B cell (primary cell): ENCODE results near the gene TLDC2.

Source experiments
- CTCF ChIP-seq: fragments of 200-600 bp; IDR thresholded peaks from one replicate; pipeline ENCODE4 v1.8.0; 2022; ENCODE audit warnings: antibody characterized with exemption, mild to moderate bottlenecking
- EZH2 ChIP-seq: IDR thresholded peaks from 2 replicates; pipeline ENCODE4 v1.6.1; 2012; ENCODE audit warnings: borderline replicate concordance, low read depth, mild to moderate bottlenecking, moderate library complexity, low read length; ENCODE audit not compliant: insufficient read depth, poor library complexity, severe bottlenecking

DNA sequence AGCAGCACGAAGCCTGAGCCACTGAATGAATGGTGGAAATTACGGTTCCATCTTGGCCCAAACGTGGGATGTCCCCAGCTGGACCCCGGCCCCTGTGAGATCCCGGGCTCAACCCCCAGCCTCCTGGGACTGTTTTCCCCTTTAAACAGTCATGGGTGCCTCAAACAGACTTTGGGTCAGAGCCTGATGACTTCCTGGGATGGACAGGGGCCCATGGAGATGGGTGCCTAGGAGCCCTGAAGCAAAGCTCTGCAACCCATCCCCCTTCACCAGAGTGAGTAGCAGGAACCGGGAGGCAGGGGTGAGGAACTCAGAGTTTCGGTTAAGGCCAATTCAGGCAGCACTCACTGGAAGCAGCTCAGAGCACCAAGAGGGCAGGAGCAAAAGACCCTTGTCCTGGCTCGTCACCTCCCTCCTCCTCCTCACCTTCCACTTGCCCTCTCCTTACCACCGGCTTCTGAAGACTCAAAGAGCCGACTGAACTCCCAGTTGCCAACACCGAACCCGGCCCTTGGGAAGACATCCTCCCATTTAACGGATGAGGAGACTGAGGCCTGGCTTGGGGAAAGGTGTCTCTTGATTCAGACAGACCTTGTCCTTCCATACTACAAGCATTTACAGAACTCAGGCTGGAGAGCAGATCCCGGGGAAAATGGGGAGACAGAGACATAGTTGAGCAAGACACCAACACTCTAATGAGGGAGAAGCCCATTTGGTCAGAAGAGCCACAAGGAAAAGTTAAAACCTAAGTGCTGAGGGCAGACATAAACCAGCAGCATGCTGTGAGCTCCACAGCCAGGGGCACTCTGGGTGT lies 14.9 kb upstream of the TLDC2 start:
- TF ChIP-seq CTCF (no peak), EZH2 (no peak)
